Gastrocnemius medialis (tissue), 4 donors: ENCODE measurements around the gene GPC6.

Experiments
- CTCF ChIP-seq, 5 experiments: fragments of 450-650 bp in 3 of 5; fragments of 200-600 bp in 2 of 5; sonication (generic) in 2 of 5; IDR thresholded peaks in 4 of 5; conservative IDR thresholded peaks in 1 of 5; 1 replicate in 4 of 5; 2 replicates in 1 of 5; pipeline ENCODE4 v1.5.1; 2016 to 2019; ENCODE audit warnings: antibody characterized with exemption in 5 of 5, mild to moderate bottlenecking in 3 of 5, moderate library complexity in 3 of 5
- POLR2A ChIP-seq, 2 donors: fragments of 450-650 bp; IDR thresholded peaks; one replicate each; pipeline ENCODE4 v1.6.1; 2017; ENCODE audit warnings: antibody characterized with exemption in 2 of 2, mild to moderate bottlenecking in 2 of 2, moderate library complexity in 2 of 2

DNA sequence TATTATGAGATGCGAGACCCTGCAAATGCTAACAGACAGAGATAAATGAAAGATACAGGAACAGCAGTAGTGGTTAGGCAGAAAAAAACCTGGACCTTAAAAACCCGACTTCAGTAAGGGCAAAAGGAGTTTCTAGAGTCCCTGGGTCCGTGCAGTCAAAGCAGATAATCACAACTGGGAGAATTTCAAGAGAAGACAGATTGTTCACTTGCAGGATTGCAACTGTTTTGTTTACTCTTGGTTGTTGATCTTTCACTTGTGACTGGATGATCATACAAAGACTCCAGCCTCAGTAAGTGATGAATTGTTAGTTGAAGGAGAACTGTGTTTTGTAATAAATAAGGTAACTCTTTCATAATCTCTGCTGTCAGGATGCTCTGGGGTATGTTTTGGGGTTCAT lies 135.1 kb downstream of the GPC6 start:
- TF ChIP-seq POLR2A (IDR thresholded peaks at IDR 0.05): no peak
- TF ChIP-seq CTCF (IDR thresholded peaks at IDR 0.05 in 4 of 5, conservative IDR thresholded peaks at IDR 0.05 in 1 of 5): no peak
